Epidermal melanocyte (primary cell): ENCODE data around the gene DPH3.

ENCODE experiments used
- DNase-seq: peaks from one replicate; pipeline ENCODE4 v3.0.0; 2011; ENCODE audit warnings: low spot score; ENCODE audit not compliant: insufficient read length

DPH3 gene

GRCh38 chr3:16290827-16291196 is 26.1 kb upstream of the DPH3 start:
- DNase-seq, result no peak

- no peak for DNase-seq
Observed at GRCh38 chr3:16290007-16290826, 25.5 kb upstream of the DPH3 start.

DNA sequence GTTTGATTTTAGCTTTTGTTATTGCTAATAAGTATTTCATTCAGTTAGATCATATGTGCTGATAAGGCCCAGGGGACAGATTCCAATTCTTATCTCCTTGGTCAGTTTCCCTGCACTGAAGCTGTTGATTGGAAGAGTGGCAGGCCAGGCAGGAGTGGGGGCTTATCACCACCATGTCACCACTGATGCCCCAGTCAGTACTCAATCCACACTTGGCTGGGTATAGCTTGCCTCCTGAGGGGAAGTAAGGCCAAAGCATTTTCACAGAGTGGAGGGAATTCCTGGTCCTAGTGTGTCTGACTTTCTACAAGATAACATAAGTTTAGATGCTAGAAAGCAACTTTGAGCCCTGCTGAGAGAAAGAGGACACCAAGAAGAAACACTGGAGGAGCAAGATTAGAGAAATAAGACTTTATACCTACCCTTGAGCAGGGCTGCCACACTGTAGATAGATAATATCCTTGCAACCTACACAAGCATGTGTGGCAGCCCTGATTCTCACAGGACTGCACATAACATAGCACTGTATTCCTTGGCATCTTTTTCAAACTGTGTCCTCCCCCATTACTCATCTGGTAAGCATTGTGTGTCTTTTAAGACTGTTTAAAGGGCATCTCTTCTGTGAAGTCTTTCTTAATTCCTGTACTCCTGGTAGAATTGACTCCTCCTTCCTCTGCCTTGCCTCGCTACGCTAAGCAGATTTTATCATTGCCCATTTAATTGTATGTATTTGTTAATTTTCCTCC is 24.6 kb upstream of the DPH3 start:
- DNase-seq, result no peak

DNA sequence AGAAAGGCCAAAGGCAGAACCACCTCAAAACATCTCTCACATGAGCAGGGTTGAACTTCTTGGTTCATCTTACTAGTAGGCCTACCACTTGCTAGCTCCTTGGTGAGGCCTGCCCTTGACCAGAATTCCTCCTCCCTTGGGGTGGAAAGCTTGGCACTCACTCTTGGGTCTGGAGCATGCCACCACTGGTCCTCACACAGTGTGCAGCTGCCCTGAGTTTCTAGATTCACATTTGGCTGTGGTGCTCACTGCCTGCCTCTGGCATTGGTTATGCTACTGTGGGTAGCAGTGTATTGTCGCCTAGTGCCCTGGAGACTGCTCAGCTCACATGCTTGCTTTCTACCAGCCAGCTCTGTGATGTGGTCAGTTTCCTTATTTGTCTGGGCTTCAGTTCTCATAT is 23.9 kb upstream of the DPH3 start:
- DNase-seq, result no peak

DNA sequence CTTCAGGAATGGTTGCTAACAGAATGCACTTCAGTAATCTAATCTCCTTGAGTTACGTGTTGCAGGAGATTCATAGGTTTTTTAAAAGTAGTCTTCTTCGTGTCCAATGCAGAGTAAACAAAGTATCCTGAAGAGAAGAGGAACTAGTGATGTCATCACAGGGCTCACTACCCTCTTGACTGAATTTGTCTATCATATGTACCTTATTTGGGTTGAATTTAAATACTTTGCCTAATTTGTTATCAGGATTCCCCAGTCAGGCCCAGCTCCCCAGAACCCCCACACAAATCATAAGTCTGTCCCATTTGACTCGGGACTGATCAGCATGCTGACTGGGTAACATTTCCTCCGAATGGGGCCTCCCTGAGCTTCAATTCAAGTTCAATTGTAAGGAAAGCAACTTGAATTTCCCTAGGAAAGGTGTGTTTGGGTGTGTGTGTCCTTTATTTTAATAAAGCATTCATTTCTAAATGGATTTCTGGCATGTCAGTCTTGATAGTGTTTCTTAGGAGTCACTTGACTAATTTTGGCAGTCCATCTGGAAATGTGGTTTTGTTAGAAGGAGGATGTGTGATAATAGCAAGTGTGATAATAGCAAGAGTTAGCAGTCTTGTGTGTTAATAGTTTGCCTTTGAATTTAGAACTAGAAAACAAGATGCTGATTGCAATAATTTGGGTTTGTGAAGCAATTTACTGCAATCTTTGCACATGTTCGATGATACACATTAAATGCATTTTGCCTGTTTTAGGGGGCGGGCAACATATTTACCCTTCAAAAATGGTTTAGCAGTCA is 22.2 kb upstream of the DPH3 start:
- no peak for DNase-seq

DNA sequence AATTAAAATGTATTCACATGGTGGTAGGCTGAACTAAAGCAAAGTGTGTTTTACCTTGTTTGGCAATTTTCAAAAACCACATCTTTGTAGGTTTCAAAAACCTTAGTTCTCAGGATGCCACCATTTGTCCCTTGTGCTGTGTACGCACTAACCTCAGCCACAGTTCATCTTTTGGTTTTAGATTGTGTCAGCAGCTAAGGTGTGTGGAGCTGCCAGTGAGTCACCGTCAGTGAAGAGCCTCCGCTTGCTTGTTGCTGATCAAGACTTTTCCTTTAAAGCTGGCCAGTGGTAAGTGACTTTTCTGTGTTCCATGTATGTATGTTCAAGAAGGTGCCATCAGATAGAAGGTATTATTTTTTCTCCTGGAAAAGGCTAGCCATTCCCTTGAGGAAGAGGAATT is 21.4 kb upstream of the DPH3 start:
- DNase-seq, result no peak

DNA sequence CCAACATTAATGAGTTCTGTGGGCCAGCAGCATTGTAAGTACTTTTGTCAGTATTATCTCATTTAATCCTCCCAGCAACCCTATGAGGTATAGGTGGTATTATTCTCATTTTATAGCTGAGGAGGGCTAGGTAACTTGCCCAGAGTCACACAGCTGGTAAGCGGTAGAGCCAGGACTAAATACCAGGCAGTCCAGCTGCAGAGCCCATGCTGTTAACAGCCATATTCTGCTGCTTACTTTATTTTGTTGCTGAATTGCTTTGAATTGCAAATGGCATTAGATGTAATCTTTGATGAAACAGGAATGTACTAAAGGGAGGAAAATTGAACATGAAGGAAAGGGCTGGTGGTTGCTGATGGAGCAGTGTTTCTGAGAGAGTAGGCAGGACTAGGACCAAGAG is 19.9 kb upstream of the DPH3 start:
- DNase-seq, result no peak

DNA sequence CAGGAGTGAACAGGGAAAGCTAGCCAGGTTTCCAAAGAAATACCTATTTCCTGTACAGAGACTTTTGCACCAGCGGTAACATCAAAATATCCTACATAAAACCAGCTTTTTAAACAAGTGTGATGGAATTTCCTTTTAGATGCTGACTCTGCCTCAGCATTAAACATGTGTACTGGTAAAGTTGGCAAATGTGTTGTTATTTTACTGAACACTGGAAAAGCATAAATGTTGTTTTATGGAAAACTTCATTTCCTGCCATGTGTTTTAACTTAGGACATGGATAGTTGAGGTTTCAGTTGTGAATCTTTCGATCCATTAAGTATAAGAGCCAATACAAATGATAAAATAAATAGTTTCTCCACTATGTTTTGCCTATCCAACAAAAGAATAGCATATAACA is 15.9 kb upstream of the DPH3 start:
- DNase-seq, result no peak

GRCh38 chr3:16279010-16279801 is 14.5 kb upstream of the DPH3 start:
- DNase-seq, result no peak

DNA sequence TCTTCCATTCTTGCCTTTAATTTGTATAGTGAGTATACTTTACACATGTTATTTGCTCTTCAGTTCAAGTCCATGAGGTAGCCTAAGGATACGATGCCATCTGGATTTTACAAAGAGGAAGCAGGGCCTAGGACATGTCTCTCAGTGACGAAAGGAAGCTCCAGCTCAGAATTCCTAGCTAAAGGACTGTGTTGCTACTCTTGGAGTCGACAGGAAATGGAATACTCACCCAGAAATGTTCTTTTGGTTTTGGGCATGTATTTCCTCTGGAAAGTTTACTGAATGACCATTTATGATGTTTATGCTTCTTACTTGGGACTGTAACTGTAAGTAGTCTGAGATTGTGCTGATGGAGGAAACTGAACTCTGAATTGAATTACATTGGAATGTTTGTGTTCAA is 12.7 kb upstream of the DPH3 start:
- no peak for DNase-seq

DNA sequence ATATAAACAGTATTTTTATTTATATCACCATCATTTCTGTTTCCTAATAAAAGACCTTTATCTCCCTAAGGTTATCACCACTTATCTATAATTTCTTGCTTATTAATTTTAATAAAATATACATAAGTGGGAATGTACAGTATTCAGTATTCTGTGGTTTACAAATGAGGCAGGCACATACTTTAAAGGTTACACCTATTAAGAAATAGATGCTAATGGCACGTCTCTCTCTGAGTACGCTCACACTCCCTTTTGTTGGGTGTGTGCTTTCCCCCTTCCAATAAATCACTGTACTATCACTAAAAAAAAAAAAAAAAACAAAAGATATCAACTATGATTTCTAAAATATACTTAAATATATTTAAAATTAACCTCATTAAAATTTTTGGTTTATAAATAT is 9.1 kb upstream of the DPH3 start:
- no peak for DNase-seq

DNA sequence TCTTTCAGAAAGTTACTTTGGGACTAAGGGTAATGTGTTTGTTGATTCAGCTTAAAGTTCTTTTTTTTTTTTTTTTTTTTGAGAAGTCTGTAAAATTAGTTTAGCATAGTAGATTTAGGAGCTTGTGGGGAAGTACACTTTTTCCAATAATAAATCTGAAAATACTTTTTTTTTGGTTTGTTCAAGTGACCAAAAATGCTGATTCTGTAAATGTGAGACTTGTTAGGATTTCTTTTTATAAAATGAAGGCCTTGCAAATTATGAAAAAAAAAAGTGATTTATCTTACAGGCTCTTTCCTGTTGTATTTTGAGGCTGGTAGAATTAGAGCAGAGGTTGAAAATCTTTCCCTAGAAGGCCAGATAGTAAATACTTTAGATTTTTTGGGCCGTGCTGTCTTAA is 7.8 kb upstream of the DPH3 start:
- DNase-seq, result no peak

DNA sequence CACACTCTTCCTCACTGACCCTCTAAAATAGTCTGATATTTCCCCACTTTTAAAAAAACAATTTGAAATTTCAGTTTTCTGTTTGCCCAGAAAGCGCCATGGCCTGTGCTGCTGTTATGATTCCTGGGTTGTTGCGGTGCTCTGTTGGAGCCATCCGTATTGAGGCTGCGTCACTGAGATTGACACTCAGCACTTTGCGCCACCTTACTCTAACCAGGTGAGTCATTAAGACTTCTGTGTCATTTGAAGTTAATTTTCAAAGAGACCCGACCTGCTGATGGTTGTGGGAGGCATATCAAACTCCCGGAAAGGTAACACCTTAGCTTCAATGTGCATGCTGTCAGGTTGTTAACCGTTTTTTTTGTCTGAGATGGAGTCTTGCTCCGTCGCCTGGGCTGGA is 6.1 kb upstream of the DPH3 start:
- DNase-seq, result no peak

GRCh38 chr3:16266714-16267113 is 2.0 kb upstream of the DPH3 start:
- no peak for DNase-seq

GRCh38 chr3:16265455-16265786 is 678 bp upstream of the DPH3 start:
- DNase-seq, result no peak

GRCh38 chr3:16264174-16264707 is 502 bp downstream of the DPH3 start:
- no peak for DNase-seq

- no peak for DNase-seq
Observed at GRCh38 chr3:16262174-16262573, 2.6 kb downstream of the DPH3 start.

- no peak for DNase-seq
Observed at GRCh38 chr3:16260046-16260445, 4.7 kb downstream of the DPH3 start.

GRCh38 chr3:16258866-16259265 is 5.9 kb downstream of the DPH3 start:
- DNase-seq, result no peak

DNA sequence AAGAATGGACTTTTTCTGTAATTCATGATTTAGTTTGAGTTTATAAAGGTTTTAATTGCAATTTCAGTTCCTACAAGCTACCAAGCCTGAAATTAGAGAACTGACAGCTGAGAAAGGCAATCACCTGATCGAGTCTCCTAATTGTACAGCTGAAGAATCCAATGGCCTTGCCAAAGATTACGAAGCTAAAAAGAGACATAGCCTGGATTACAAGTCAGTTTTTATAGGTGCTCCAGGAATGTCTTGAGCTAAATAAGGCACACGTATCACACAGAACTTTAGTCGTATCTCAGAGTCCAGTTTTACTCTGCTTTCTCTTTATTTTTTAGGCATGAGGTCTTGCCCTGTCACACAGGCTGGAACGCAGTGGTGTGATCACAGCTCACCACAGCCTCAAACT is 6.6 kb downstream of the DPH3 start:
- no peak for DNase-seq

GRCh38 chr3:16257309-16257708 is 7.4 kb downstream of the DPH3 start:
- DNase-seq, result no peak
